Effector memory CD8-positive, alpha-beta T cell (primary cell): Measurements from ENCODE around the gene SORBS2.

ENCODE experiments used
- ATAC-seq: fragments of 150-1000 bp; cut with Tn5 transposase; replicated peaks from 2 replicates; pipeline ENCODE4 v1.10.0; 2021; ENCODE audit warnings: mild to moderate bottlenecking, moderate library complexity
- DNase-seq, 3 experiments: peaks; one replicate each; pipeline ENCODE4 v3.0.0; 2021
- H3K27ac Mint-ChIP-seq, 2 donors: one replicate each; pipeline ENCODE4 v1.8.0; 2022; ENCODE audit warnings: mild to moderate bottlenecking in 2 of 2, mixed read lengths in 2 of 2, moderate library complexity in 2 of 2
- H3K27me3 Mint-ChIP-seq, 2 donors: one replicate each; pipeline ENCODE4 v1.8.0; 2022; ENCODE audit warnings: mixed read lengths in 2 of 2
- H3K36me3 Mint-ChIP-seq: one replicate; pipeline ENCODE4 v1.8.0; 2022; ENCODE audit warnings: mild to moderate bottlenecking, moderate library complexity, mixed read lengths; ENCODE audit not compliant: insufficient read depth
- H3K4me1 Mint-ChIP-seq, 2 donors: one replicate each; pipeline ENCODE4 v1.8.0; 2022; ENCODE audit warnings: low read depth in 2 of 2, mixed read lengths in 2 of 2
- H3K4me3 Mint-ChIP-seq, 2 donors: one replicate each; pipeline ENCODE4 v1.8.0; 2022; ENCODE audit warnings: mild to moderate bottlenecking in 2 of 2, mixed read lengths in 2 of 2, moderate library complexity in 2 of 2
- H3K9me3 Mint-ChIP-seq, 2 donors: one replicate each; pipeline ENCODE4 v1.8.0; 2022; ENCODE audit warnings: mixed read lengths in 2 of 2

The SORBS2 gene

GRCh38 chr4:185666156-185666555, 145.8 kb downstream of the SORBS2 start:
- Mint-ChIP-seq H3K27ac (no peak overlapping the region), H3K4me3 (no peak overlapping the region)
- no peak for ATAC-seq

DNA sequence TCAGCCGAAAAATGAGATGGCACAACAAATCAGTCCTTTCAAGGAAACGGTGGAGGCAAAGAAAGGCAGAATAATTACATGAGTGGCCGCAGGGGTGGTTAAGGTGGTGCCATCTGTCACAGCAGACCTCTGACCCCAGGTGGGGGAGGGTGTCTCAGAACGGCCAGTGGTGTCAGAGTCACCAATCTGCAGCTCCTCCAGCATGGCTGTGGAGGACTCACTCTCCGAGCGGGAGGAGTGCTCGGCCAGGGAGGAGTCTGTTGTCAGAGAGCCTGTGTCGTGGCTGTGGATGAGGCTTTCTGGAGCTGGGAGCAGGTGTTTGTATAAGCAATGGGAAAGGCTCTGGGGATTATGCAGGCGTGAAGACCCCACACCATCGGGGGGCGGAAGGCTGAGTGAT, 146.3 kb downstream of the SORBS2 start:
- H3K4me3 Mint-ChIP-seq: no peak overlapping the region
- no peaks in the 10 kb centered on the region for H3K4me1 Mint-ChIP-seq
- H3K27me3 Mint-ChIP-seq: peaks cover 6 to 31% of the 10 kb centered on the region in 2 donors
- H3K27ac Mint-ChIP-seq: no peak overlapping the region
- no peaks in the 10 kb centered on the region for H3K9me3 Mint-ChIP-seq
- DNase-seq (no peak), ATAC-seq (no peak)
- H3K36me3 Mint-ChIP-seq: no peaks in the 10 kb centered on the region

More at GRCh38 chr4:185666156-185666555, 145.8 kb downstream of the SORBS2 start:
- no peak for DNase-seq
- Mint-ChIP-seq H3K27me3 (peaks cover 6 to 31% of the 10 kb centered on the region in 2 donors), H3K36me3 (no peaks in the 10 kb centered on the region), H3K4me1 (no peaks in the 10 kb centered on the region), H3K9me3 (no peaks in the 10 kb centered on the region)

GRCh38 chr4:185664481-185664880, 147.5 kb downstream of the SORBS2 start:
- no peak overlapping the region for H3K4me3 Mint-ChIP-seq
- ATAC-seq: no peak
- H3K36me3 Mint-ChIP-seq: no peaks in the 10 kb centered on the region
- no peaks in the 10 kb centered on the region for H3K9me3 Mint-ChIP-seq
- H3K27me3 Mint-ChIP-seq: peaks cover 7 to 31% of the 10 kb centered on the region in 2 donors
- no peaks in the 10 kb centered on the region for H3K4me1 Mint-ChIP-seq
- H3K27ac Mint-ChIP-seq: no peak overlapping the region
- DNase-seq: no peak

- no peak for DNase-seq
- Mint-ChIP-seq H3K36me3 (no peaks in the 10 kb centered on the region), H3K9me3 (no peaks in the 10 kb centered on the region), H3K27ac (no peak overlapping the region), H3K4me1 (no peaks in the 10 kb centered on the region), H3K27me3 (peaks cover 5 to 24% of the 10 kb centered on the region in 2 donors), H3K4me3 (no peak overlapping the region)
- no peak for ATAC-seq
Measured at GRCh38 chr4:185662030-185662778, 149.8 kb downstream of the SORBS2 start.

GRCh38 chr4:185660340-185660739, 151.7 kb downstream of the SORBS2 start:
- Mint-ChIP-seq H3K4me3 (no peak overlapping the region), H3K9me3 (no peaks in the 10 kb centered on the region), H3K36me3 (no peaks in the 10 kb centered on the region), H3K27ac (no peak overlapping the region), H3K27me3 (peaks cover 11 to 19% of the 10 kb centered on the region in 2 donors), H3K4me1 (no peaks in the 10 kb centered on the region)
- ATAC-seq (no peak), DNase-seq (no peak)

DNA sequence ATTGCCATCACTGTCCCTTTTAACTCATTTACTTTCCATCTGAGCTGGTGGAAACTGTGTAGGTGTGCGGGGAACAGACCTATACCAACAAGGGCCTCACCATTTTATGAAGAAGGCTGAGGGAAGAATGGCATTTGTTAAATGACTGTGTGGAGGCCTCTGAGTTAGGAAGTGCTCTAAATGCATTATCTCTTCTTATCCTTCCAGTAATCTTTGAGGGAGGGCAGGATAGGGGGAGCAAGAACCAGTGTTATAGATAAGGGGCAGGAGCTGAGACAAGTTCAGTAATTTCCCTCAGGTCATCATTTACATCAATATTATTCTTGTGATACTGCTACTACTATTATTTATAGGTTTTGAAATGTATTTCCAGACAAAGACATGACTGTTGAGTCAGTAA, 154.3 kb downstream of the SORBS2 start:
- H3K27me3 Mint-ChIP-seq: peaks cover 15 to 18% of the 10 kb centered on the region in 2 donors
- no peaks in the 10 kb centered on the region for H3K4me1 Mint-ChIP-seq
- DNase-seq (no peak), ATAC-seq (no peak)
- H3K36me3 Mint-ChIP-seq: no peaks in the 10 kb centered on the region
- H3K4me3 Mint-ChIP-seq: no peak overlapping the region
- no peaks in the 10 kb centered on the region for H3K9me3 Mint-ChIP-seq
- H3K27ac Mint-ChIP-seq: no peak overlapping the region

DNA sequence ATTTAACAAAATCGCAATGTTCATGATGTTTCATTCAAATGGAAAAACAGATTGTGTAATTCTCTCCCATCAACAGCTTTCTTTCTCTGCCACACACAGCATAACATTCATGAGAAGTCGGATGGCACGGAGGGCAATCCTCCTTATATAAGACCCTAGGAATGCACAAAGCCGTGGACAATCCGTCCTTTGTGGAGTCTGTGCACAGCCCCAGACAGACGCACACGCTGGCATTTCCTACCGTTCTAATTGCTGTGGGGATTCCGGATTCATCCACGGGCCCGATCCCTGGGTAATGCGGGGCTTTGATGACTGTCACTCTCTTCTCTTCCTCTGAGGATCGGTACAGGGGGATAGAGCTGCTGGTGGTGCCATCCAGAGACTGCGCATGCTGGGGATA, 154.8 kb downstream of the SORBS2 start:
- Mint-ChIP-seq H3K4me3 (no peak overlapping the region), H3K27me3 (peaks cover 15 to 18% of the 10 kb centered on the region in 2 donors), H3K9me3 (no peaks in the 10 kb centered on the region), H3K36me3 (no peaks in the 10 kb centered on the region), H3K27ac (no peak overlapping the region), H3K4me1 (no peaks in the 10 kb centered on the region)
- DNase-seq (no peak), ATAC-seq (no peak)

- no peaks in the 10 kb centered on the region for H3K36me3 Mint-ChIP-seq
- no peak overlapping the region for H3K4me3 Mint-ChIP-seq
- ATAC-seq (no peak), DNase-seq (no peak)
- H3K4me1 Mint-ChIP-seq: no peaks in the 10 kb centered on the region
- no peak overlapping the region for H3K27ac Mint-ChIP-seq
- peaks cover 15 to 18% of the 10 kb centered on the region in 2 donors for H3K27me3 Mint-ChIP-seq
- H3K9me3 Mint-ChIP-seq: no peaks in the 10 kb centered on the region
Measured at GRCh38 chr4:185656467-185656931, 155.5 kb downstream of the SORBS2 start.

GRCh38 chr4:185654965-185655554, 156.9 kb downstream of the SORBS2 start:
- Mint-ChIP-seq H3K4me3 (no peak overlapping the region), H3K36me3 (no peaks in the 10 kb centered on the region), H3K4me1 (no peaks in the 10 kb centered on the region), H3K9me3 (no peaks in the 10 kb centered on the region), H3K27me3 (peaks cover 18 to 28% of the 10 kb centered on the region in 2 donors), H3K27ac (no peak overlapping the region)
- ATAC-seq (no peak), DNase-seq (no peak)

DNA sequence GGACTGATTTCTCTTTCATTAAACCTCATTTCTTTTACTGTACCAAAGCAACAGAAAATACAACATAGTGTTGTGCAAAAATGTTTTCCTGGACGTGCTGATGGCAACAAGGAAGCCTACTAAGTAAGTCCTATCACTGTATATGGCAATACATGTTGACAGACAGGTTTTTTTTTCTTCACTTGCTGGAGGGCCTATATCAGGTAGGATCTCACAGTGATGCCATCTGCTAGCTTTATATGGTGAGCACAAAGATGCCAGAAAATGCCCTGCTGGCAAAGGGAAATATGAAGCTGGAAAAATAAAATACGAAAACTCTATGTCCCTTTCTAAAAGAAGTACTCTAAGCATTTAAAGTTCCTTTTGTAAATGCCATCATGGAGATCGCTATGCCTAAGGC, 157.7 kb downstream of the SORBS2 start:
- Mint-ChIP-seq H3K27ac (no peak overlapping the region), H3K9me3 (no peaks in the 10 kb centered on the region), H3K4me3 (no peak overlapping the region), H3K27me3 (peaks cover 19 to 32% of the 10 kb centered on the region in 2 donors), H3K4me1 (no peaks in the 10 kb centered on the region), H3K36me3 (no peaks in the 10 kb centered on the region)
- ATAC-seq (no peak), DNase-seq (no peak)

DNA sequence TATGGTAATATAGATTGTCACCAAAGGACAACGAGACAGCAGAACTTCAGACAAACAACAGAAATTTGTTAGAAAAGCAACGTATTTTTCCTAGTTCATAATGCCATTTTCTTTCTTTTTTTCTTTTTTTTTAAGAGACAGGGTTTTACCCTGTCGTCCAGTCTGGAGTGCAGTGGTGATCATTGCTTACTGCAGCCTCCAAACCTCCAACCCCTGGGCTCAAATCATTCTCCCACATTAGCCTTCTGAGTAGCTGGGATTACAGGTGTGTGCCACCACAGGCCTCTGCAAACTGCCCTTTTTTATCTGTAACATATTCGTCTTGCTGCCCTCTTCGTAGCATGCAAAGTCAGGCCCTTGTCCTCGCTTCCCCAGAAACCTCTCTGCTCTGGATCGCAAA, 160.1 kb downstream of the SORBS2 start:
- Mint-ChIP-seq H3K36me3 (no peaks in the 10 kb centered on the region), H3K4me1 (no peaks in the 10 kb centered on the region), H3K27me3 (peaks cover 19 to 36% of the 10 kb centered on the region in 2 donors), H3K4me3 (no peak overlapping the region), H3K9me3 (no peaks in the 10 kb centered on the region), H3K27ac (no peak overlapping the region)
- ATAC-seq (no peak), DNase-seq (no peak)

GRCh38 chr4:185651137-185651677, 160.8 kb downstream of the SORBS2 start:
- Mint-ChIP-seq H3K9me3 (no peaks in the 10 kb centered on the region), H3K4me3 (no peak overlapping the region), H3K4me1 (no peaks in the 10 kb centered on the region), H3K27ac (no peak overlapping the region), H3K27me3 (peaks cover 15 to 40% of the 10 kb centered on the region in 2 donors), H3K36me3 (no peaks in the 10 kb centered on the region)
- ATAC-seq (no peak), DNase-seq (no peak)

- Mint-ChIP-seq H3K27ac (no peak overlapping the region), H3K9me3 (no peaks in the 10 kb centered on the region), H3K4me3 (no peak overlapping the region), H3K36me3 (no peaks in the 10 kb centered on the region), H3K4me1 (no peaks in the 10 kb centered on the region), H3K27me3 (peaks cover 20 to 52% of the 10 kb centered on the region in 2 donors)
- DNase-seq (no peak), ATAC-seq (no peak)
Measured at GRCh38 chr4:185648631-185649030, 163.4 kb downstream of the SORBS2 start.

GRCh38 chr4:185645403-185645802, 166.6 kb downstream of the SORBS2 start:
- Mint-ChIP-seq H3K4me3 (no peak overlapping the region), H3K27ac (no peak overlapping the region), H3K36me3 (no peaks in the 10 kb centered on the region), H3K9me3 (no peaks in the 10 kb centered on the region), H3K4me1 (peaks cover 0 to 3% of the 10 kb centered on the region in 2 donors), H3K27me3 (peaks cover 32 to 44% of the 10 kb centered on the region in 2 donors)
- DNase-seq (no peak), ATAC-seq (no peak)
